Measurements from ENCODE around the gene CIB2. TPM values are rescaled to one million over a fixed set of nuclear protein-coding genes. Genes with fewer than 3 reads are reported as not detected.
A peak's percentile ranks its signal among the peaks of the same experiment; 100 is the strongest.

CIB2 gene
- total and polyA plus RNA-seq, 2 experiments from 2014 or later = 40.5 to 48.9 TPM

DNA sequence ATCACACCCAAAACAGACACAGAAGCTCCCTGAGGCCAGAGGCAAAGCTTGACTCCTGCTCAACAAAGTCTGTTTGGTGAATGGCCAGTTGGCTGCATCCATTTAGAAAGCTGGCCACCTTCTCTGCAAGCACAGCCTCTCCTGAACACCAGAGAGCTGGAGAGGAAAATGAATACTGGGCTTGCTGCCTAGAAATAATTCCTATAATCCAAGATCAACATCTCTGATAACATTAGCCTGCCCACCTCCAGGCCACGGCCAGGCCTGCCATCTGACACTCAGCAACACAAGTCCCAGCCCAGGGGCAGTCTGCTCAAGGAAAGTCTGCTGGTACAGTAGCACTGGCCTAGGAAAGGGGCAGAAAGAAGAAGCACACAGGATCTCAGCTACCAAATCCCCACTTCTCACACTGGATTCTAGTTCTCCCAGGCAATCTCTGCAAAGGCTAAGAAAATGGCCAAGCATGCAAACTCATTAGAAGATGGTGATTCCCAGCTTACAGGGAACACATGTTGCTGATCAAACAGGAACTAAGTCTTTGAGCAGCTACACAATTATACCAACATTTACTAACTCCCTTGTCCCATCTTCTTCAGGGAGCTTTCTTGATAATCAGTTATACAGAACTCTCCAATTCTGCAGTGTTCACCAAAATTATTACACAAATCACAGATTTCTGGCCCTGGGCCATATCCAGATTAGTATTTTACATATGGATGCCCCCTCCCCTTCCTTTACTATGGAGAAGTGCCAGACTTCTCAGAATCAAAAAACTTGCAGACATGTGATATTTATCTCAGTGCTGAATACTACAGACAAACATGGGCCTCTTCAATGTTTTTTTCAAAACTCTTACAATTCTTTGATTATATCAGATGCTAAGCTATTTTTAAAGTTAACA lies 63.7 kb downstream of the CIB2 start:
- DNase-seq (ENCODE audit: low spot score) = no peak
- WGBS (ENCODE audit: low lambda C conversion rate, missing lambda C conversion rate) = 26% methylated on average over 1 of the region's 1 CpG
- no peaks in the 10 kb centered on the region for H4K20me1 ChIP-seq (ENCODE audit: insufficient read depth, poor library complexity, severe bottlenecking)
- peak overlapping the region; percentile 87 for H3K27ac ChIP-seq
- H2AFZ ChIP-seq = no peak overlapping the region
- H3K9me2 ChIP-seq (replicated peaks; ENCODE audit: insufficient read depth) = no peaks in the 10 kb centered on the region
- no peaks in the 10 kb centered on the region for H3K36me3 ChIP-seq (replicated peaks; ENCODE audit: insufficient read depth, low read depth)
- H3K4me2 ChIP-seq = peak overlapping the region; percentile 48
- no peaks in the 10 kb centered on the region for H3K9me3 ChIP-seq (ENCODE audit: low read depth)
- no peak for TF ChIP-seq EZH2 (IDR thresholded peaks at IDR 0.05; ENCODE audit: borderline replicate concordance)
- TF ChIP-seq EZH2phosphoT487 (IDR thresholded peaks at IDR 0.05; ENCODE audit: low read depth, severe bottlenecking, unreplicated experiment) = no peak
- TF ChIP-seq, protein P1, sequence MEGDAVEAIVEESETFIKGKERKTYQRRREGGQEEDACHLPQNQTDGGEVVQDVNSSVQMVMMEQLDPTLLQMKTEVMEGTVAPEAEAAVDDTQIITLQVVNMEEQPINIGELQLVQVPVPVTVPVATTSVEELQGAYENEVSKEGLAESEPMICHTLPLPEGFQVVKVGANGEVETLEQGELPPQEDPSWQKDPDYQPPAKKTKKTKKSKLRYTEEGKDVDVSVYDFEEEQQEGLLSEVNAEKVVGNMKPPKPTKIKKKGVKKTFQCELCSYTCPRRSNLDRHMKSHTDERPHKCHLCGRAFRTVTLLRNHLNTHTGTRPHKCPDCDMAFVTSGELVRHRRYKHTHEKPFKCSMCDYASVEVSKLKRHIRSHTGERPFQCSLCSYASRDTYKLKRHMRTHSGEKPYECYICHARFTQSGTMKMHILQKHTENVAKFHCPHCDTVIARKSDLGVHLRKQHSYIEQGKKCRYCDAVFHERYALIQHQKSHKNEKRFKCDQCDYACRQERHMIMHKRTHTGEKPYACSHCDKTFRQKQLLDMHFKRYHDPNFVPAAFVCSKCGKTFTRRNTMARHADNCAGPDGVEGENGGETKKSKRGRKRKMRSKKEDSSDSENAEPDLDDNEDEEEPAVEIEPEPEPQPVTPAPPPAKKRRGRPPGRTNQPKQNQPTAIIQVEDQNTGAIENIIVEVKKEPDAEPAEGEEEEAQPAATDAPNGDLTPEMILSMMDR (IDR thresholded peaks at IDR 0.05; ENCODE audit: poor library complexity) = no peak
- H3K4me1 ChIP-seq (ENCODE audit: insufficient read depth) = peaks cover 83% of the 10 kb centered on the region
- H3K27me3 ChIP-seq = no peaks in the 10 kb centered on the region
- no peak overlapping the region for H3K4me3 ChIP-seq
- H3K79me2 ChIP-seq = peaks cover 91% of the 10 kb centered on the region

GRCh38 chr15:78065973-78066946 lies 65.0 kb downstream of the CIB2 start:
- Histone ChIP-seq H3K4me3 (no peak overlapping the region), H4K20me1 (ENCODE audit: insufficient read depth, poor library complexity, severe bottlenecking) (no peaks in the 10 kb centered on the region)

DNA sequence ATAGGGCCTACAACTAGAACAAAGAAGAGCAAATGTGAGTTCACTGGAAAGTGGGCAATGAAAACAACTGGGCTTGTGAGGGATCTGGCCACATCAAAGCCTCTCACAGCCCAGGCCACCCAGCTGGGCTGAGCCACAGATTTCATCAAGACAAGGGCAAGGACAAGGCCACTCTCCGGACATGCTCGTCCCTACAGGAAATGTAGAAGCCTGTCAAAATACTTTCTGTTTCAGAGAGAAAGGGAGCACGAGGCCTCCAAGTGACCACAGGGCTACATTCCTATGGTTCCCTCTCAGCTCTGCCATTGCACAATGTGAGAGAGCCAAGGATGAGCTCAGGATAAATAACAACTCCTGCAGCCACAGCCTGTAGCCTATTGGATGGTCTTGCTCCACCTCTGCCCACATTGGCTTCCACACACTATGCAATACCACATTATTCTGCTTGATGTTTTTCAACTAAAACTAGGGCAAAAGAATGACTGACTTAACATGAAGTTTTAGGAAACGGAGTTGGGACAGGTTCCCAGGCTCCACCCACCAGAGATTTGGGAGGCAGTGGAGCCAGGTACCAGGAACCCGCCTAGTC lies 65.9 kb downstream of the CIB2 start:
- H3K4me2 ChIP-seq = peak overlapping the region; percentile 62
- peak overlapping the region; percentile 93 for H3K27ac ChIP-seq
- peaks cover 94% of the 10 kb centered on the region for H3K79me2 ChIP-seq
- no peak overlapping the region for H2AFZ ChIP-seq
- WGBS (ENCODE audit: low lambda C conversion rate, missing lambda C conversion rate) = 64% methylated on average over 5 of the region's 5 CpGs
- H3K36me3 ChIP-seq (replicated peaks; ENCODE audit: insufficient read depth, low read depth) = no peaks in the 10 kb centered on the region
- H3K27me3 ChIP-seq = no peaks in the 10 kb centered on the region
- TF ChIP-seq EZH2phosphoT487 (IDR thresholded peaks at IDR 0.05; ENCODE audit: low read depth, severe bottlenecking, unreplicated experiment) (no peak), EZH2 (IDR thresholded peaks at IDR 0.05; ENCODE audit: borderline replicate concordance) (no peak)
- TF ChIP-seq, protein P1 (IDR thresholded peaks at IDR 0.05; ENCODE audit: poor library complexity) = no peak
- no peaks in the 10 kb centered on the region for H3K9me2 ChIP-seq (replicated peaks; ENCODE audit: insufficient read depth)
- peak; percentile 83 for DNase-seq (ENCODE audit: low spot score)
- H3K4me3 ChIP-seq = no peak overlapping the region
- no peaks in the 10 kb centered on the region for H4K20me1 ChIP-seq (ENCODE audit: insufficient read depth, poor library complexity, severe bottlenecking)
- peaks cover 84% of the 10 kb centered on the region for H3K4me1 ChIP-seq (ENCODE audit: insufficient read depth)
- H3K9me3 ChIP-seq (ENCODE audit: low read depth) = no peaks in the 10 kb centered on the region

More at GRCh38 chr15:78065973-78066946, 65.0 kb downstream of the CIB2 start:
- 70% methylated on average over 7 of the region's 7 CpGs for WGBS (ENCODE audit: low lambda C conversion rate, missing lambda C conversion rate)
- H3K4me2 ChIP-seq = peak overlapping the region; percentile 62
- H3K9me3 ChIP-seq (ENCODE audit: low read depth) = no peaks in the 10 kb centered on the region
- H3K36me3 ChIP-seq (replicated peaks; ENCODE audit: insufficient read depth, low read depth) = no peaks in the 10 kb centered on the region
- DNase-seq (ENCODE audit: low spot score) = no peak
- H3K4me1 ChIP-seq (ENCODE audit: insufficient read depth) = peaks cover 84% of the 10 kb centered on the region
- no peak overlapping the region for H2AFZ ChIP-seq
- no peaks in the 10 kb centered on the region for H3K27me3 ChIP-seq
- H3K79me2 ChIP-seq = peaks cover 94% of the 10 kb centered on the region
- no peaks in the 10 kb centered on the region for H3K9me2 ChIP-seq (replicated peaks; ENCODE audit: insufficient read depth)
- TF ChIP-seq EZH2phosphoT487 (IDR thresholded peaks at IDR 0.05; ENCODE audit: low read depth, severe bottlenecking, unreplicated experiment) = no peak
- TF ChIP-seq, protein P1 (IDR thresholded peaks at IDR 0.05; ENCODE audit: poor library complexity) = no peak
- TF ChIP-seq EZH2 (IDR thresholded peaks at IDR 0.05; ENCODE audit: borderline replicate concordance) = no peak
- peak overlapping the region; percentile 87 for H3K27ac ChIP-seq
